ENCODE measurements around the gene LHPP. TPM values are rescaled to one million over a fixed set of nuclear protein-coding genes. Genes with fewer than 3 reads are reported as not detected.
"Not testable (repeated sequence)": the region's sequence is repeated elsewhere in the genome, so short reads cannot be mapped to it uniquely, and the experiment has no call there.

LHPP gene
- total RNA-seq, 1 donor from 2014 or later, result 35.9 TPM

- no peak for DNase-seq (ENCODE audit: low spot score)
Observed at GRCh38 chr10:124536496-124537050, 75.0 kb downstream of the LHPP start.

DNA sequence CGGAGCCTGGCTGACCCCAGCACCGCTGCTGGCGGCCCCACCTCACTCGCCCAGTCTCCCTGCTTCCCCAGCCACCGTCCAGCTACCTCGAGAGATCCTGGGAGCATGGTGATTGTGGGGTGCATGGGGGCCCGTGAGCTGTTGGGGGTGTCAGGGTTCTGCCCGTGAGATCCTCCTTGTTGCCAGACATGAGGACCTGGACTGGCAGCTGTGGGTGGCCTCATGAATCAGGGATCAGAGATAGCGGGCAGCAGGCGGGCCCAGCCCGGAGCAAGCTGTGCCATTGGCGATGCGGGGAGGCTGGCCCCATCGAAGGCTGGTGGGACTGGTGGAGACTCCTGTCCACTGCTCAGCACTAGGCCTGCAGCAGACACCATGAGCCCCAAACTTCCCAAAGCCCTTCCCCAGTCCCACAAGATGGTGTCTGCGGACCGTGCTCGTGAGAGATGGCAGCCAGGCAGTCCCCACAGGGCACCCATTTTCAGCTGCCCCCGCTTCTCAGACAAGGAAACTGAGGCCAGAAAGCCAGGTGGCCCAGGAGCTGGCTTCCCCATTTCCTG lies 75.6 kb downstream of the LHPP start:
- no peak for DNase-seq (ENCODE audit: low spot score)

DNA sequence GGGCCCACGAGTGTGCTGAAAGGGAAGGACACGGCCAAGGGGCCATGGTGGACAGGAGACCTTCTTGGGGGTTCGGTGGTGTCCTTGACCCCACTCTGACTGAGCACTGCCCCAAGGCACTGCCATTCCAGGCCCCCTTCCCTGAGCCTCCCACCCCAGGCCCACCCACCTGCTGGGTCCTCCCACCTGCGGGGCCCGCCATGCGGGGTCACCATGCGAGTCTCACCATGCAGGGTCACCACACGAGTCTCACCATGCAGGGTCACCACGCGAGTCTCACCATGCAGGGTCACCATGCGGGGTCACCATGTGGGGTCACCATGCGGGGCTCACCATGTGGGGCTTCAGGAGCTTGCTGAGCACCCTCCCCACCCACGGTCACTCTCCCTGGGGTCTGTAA lies 76.3 kb downstream of the LHPP start:
- no peak for DNase-seq (ENCODE audit: low spot score)

DNA sequence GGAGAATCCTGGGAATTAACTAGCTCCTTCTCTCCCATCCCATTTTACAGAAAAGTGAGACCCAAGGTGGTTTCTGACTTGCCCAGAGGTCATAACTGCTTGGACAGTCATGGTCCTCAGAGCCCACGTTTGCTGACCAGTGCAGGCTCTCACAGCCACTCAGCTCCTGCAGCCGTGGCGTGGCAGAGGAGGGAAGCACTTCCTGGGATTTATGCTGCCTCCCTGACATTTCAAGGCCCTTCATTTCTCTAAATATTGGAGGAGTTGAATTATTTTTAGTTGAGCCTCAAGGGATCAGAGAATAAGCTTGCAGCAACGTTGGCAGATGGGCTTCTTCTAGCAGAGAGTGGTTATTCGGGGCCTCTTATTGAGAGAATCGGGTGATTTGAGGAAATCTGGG lies 77.1 kb downstream of the LHPP start:
- DNase-seq (ENCODE audit: low spot score), result no peak

DNA sequence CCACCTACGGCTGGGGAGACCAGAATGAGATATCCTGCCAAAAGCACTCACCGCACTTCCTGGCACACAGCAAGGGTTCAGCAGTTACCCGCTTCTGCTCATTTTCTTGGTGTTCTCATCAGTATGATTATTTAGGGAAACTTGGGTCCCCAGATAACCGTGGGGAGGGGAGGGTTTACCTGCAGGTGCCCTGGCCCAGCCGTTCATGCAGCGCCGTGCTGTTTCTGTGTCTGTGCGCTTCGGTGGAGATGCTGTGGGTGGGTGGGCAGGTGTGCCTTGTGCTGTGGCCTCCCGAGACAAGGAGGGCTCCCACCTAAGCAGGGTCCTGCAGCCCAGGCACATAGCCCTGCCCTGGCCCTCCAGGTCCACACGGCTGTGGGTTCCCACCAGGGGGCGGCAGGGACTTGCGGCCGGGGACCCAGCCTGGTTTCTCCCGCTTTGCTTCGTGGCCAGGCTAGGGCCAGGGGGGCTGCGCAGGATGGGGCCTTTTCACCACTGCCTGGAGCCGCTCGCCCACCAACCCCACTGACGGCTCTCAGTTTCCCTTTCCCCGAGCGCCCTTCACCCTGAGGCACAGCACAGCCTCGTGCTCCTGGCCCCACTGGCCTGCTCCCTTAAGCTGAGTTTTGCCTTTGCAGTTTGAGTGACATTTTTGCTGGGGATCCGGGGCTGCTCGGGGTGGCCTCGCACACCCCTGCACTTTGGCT lies 78.5 kb downstream of the LHPP start:
- peak; percentile 54 for DNase-seq (ENCODE audit: low spot score)

GRCh38 chr10:124541076-124541903 lies 79.7 kb downstream of the LHPP start:
- no peak for DNase-seq (ENCODE audit: low spot score)

GRCh38 chr10:124542336-124542735 lies 80.7 kb downstream of the LHPP start:
- DNase-seq (ENCODE audit: low spot score), result no peak

DNA sequence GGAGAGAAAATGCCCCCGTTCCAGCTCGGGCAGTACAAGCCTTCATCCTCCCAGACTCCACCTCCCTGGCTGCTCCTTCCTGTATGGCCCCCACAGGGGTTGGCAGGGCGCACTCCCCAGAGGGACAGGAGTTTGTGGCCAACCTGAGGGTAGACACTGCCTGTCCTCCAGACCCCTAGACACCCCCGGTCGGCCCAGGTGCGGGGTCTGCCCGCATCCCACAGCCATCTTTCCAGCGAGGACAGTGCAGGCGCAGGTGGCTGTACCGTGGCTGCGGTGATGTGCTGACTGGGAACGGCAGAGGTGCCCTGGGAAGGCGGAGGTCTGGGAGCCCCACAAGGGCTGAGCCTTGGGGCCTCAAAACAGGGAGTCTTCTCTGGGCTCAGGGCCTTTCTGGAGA lies 81.5 kb downstream of the LHPP start:
- DNase-seq (ENCODE audit: low spot score), result no peak

GRCh38 chr10:124543971-124544370 lies 82.3 kb downstream of the LHPP start:
- DNase-seq (ENCODE audit: low spot score), result no peak

DNA sequence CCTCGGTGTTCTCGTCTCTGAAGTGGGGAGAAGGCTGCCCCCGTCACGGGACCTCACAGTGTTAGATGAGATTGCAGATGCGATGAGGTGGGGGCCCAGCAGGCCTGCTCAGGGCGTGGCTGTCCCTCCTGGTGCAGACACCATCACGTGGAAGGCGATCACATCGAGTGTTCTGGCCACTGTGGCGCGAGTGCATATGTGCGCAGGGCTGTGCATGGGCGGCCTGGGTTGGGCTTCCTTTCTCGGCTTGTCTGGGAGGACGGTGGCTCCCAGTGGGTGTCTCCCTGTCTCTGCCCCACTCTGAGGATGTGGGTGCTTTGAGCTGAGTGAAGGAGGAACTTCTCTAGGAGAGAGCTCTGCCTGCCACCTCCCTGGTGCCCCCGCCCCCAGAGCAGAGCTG lies 83.1 kb downstream of the LHPP start:
- no peak for DNase-seq (ENCODE audit: low spot score)

GRCh38 chr10:124545351-124546054 lies 83.9 kb downstream of the LHPP start:
- no peak for DNase-seq (ENCODE audit: low spot score)

- DNase-seq (ENCODE audit: low spot score), result no peak
Observed at GRCh38 chr10:124546055-124546369, 84.4 kb downstream of the LHPP start.

- no peak for DNase-seq (ENCODE audit: low spot score)
Observed at GRCh38 chr10:124546957-124547646, 85.5 kb downstream of the LHPP start.

DNA sequence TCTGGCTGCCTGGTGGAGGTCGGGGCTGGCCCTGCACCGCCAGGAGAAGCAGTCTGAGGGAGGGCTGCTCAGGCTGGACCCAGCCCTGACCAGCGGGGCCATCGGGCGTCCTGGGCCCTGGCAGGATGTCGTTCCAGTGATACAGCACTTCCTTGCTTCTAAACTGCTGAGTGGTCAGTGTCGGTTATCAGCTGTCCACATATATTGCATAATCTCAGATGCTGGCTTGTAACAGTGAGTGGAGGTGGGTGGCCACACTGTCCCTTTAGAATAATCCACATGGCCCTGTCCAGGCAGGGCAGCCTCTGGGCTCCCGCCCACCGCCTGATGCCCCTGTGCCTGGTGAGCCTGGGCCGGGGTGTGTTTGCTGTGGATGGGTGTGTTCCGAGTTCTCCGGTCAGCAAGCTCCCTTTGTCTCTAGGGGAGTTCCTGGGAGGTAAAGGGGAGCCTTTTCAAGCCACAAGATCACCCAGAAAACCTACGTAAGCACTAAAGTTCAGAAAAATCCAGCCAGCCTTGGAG lies 86.1 kb downstream of the LHPP start:
- DNase-seq (ENCODE audit: low spot score), result no peak

DNA sequence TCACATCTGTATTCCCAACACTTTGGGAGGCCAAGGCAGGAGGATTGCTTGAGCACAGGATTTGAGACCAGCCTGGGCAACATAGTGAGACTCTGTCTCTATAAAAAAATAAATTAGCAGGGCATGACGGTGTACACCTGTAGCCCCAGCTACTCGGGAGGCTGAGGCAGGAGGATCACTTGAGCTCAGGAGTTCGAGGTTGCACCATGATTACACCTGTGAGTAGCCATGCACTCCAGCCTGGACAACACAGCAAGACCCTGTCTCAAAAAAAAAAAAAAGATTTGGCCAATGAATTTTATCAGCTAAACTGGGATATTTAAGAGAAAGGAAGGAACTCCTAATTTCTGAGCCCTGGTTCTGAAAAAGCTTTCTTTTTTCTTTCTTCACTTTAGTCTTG lies 87.5 kb downstream of the LHPP start:
- not testable (repeated sequence) for DNase-seq (ENCODE audit: low spot score)

GRCh38 chr10:124550293-124551034 lies 88.8 kb downstream of the LHPP start:
- no peak for DNase-seq (ENCODE audit: low spot score)

- no peak for DNase-seq (ENCODE audit: low spot score)
Observed at GRCh38 chr10:124551097-124551496, 89.5 kb downstream of the LHPP start.

GRCh38 chr10:124551755-124552154 lies 90.1 kb downstream of the LHPP start:
- DNase-seq (ENCODE audit: low spot score), result no peak

- DNase-seq (ENCODE audit: low spot score), result no peak
Observed at GRCh38 chr10:124552691-124553276, 91.2 kb downstream of the LHPP start.
